Melanocyte of skin (primary cell): ENCODE measurements around the gene ATCAY. TPM values are rescaled to one million over a fixed set of nuclear protein-coding genes. Genes with fewer than 3 reads are reported as not detected.

ENCODE experiments used
- small RNA-seq, 2 donors: library from RNA; depleted of rRNA; stranded (forward); fragments of <200 nt; gene quantifications; one replicate each; pipeline ENCODE3, GENCODE V24; 2012
- total RNA-seq, 2 donors: library from RNA; depleted of rRNA; stranded (reverse); fragments of >200 nt; gene quantifications; 2 replicates each; pipeline ENCODE4 v1.2.3, GENCODE V29; 2012

The ATCAY gene
- not detected for total RNA-seq

GRCh38 chr19:3880471-3881271 is at the start of gene ATCAY:
Gene ATCAY (plus strand): TSS chr19:3880685. CDS start chr19:3885768, 5,083 bp downstream.

GRCh38 chr19:3868770-3869456 is 11.6 kb upstream of the ATCAY start, which contains the start of gene ZFR2:
Gene ZFR2 (minus strand): TSS chr19:3869038. CDS start chr19:3869017, 21 bp downstream.

GRCh38 chr19:3932931-3933810 is 52.7 kb downstream of the ATCAY start, which contains the start of gene NMRK2:
Gene NMRK2 (plus strand): TSS chr19:3933069. CDS start chr19:3933672, 603 bp downstream.

GRCh38 chr19:3970808-3971598 is 90.5 kb downstream of the ATCAY start, which contains the start of gene DAPK3:
Gene DAPK3 (minus strand): TSS chr19:3971099. CDS start chr19:3969735, 1,364 bp downstream.

Small RNAs within 50 kb of the gene (small RNA-seq; reads per million reads assigned to genes)
- gene RN7SL202P, result 0 reads per million in 2 donors

Other genes with a start within 250 kb of the ATCAY start
- gene PIP5K1C, start 180.2 kb upstream of the ATCAY start, total RNA-seq, result 10 to 100 TPM; 27.3 to 32.7 TPM
- gene TJP3, start 172.3 kb upstream of the ATCAY start, total RNA-seq, result not detected
- gene APBA3, start 119.0 kb upstream of the ATCAY start, total RNA-seq, result 10 to 100 TPM; 25.1 to 27.0 TPM
- gene MRPL54, start 118.0 kb upstream of the ATCAY start, total RNA-seq, result 10 to 100 TPM; 39.6 to 51.6 TPM
- not detected for gene RAX2, start 108.5 kb upstream of the ATCAY start, total RNA-seq
- gene MATK, start 94.3 kb upstream of the ATCAY start, total RNA-seq, result under 1 TPM; 0.34 to 1.00 TPM
- under 1 TPM in 1 of 2 donors, not detected in 1; 0.34 TPM for gene ZFR2, start 11.6 kb upstream of the ATCAY start, total RNA-seq
- not detected for gene NMRK2, start 52.4 kb downstream of the ATCAY start, total RNA-seq
- gene DAPK3, start 90.4 kb downstream of the ATCAY start, total RNA-seq, result 100 to 1,000 TPM in 1 of 2 donors, 10 to 100 TPM in 1; 92.2 to 103 TPM
- 1,000 to 10,000 TPM in 1 of 2 donors, 100 to 1,000 TPM in 1; 847 to 1,562 TPM for gene EEF2, start 104.8 kb downstream of the ATCAY start, total RNA-seq
- 10 to 100 TPM; 18.6 to 31.0 TPM for gene PIAS4, start 127.1 kb downstream of the ATCAY start, total RNA-seq
- gene ZBTB7A, start 186.2 kb downstream of the ATCAY start, total RNA-seq, result 10 to 100 TPM; 24.6 to 31.0 TPM
- gene MAP2K2, start 243.4 kb downstream of the ATCAY start, total RNA-seq, result 100 to 1,000 TPM; 158 to 199 TPM